SKM-1 treated with dmso at 0.1 percent for 144 hours (cell line): ENCODE measurements around the gene ANO3.
A peak's percentile ranks its signal among the peaks of the same experiment; 100 is the strongest.

Experiments
- DNase-seq: peaks from one replicate; lab custom pipeline; 2025; ENCODE audit not compliant: unreplicated experiment; lab: John Stamatoyannopoulos, UW

The ANO3 gene

GRCh38 chr11:26331911-26332571 lies at the start of gene ANO3:
ANO3 (plus strand) TSS chr11:26332130; CDS start chr11:26332276, 146 bp downstream.
- DNase-seq: peak; percentile 26

- DNase-seq: no peak
Measured at GRCh38 chr11:26283852-26284408, 48.0 kb upstream of the ANO3 start.

DNA sequence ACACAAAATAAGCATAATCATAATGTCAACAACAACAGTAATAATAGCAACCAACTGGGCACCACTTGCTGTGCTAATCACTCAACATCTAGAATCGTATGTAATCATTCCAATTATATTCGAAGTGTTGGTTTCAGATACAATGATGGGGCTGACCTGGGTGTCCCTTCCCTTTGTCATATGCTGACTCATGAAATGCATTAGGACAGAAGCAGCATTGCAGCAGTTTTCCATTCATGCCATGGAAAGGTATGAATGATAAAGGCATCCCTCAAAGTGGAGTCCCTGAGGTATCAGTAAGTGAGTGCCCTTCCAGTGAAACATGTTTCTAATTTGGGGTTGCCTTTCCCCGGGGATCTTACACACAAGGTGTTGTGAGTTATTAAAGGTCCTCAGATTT lies 46.3 kb upstream of the ANO3 start:
- DNase-seq: no peak

DNA sequence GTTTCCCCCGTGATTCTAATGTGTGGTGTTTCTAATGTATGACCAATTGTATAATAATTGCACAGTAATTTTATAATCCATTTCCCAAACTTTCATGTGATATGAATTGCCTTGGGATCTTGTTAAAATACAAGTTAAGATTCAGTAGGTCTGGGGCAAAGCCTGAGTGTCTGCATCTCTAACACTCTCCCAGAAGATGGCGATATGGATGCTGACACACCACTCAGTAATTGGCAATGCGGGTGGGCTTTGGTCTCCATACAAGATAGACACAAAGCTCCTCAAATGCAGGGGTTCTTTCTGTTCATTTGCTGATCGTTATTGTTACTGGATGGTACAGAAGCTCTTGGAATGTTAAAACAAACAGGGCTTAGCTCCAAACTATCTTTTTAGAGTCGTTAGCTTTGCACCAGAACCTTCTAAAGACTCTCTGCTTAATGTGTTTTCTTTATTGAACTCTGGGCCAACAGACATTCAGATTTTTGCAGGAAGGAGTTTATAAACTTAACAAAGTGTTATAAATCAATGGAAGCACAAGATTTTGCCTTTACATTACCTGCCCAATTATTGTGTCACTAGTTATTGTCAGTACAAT lies 45.4 kb upstream of the ANO3 start:
- DNase-seq: peak; percentile 5

- no peak for DNase-seq
Measured at GRCh38 chr11:26287067-26287518, 44.8 kb upstream of the ANO3 start.

GRCh38 chr11:26297189-26297975 lies 34.5 kb upstream of the ANO3 start:
- peak; percentile 64 for DNase-seq

GRCh38 chr11:26316372-26316771 lies 15.6 kb upstream of the ANO3 start:
- peak; percentile 53 for DNase-seq

DNA sequence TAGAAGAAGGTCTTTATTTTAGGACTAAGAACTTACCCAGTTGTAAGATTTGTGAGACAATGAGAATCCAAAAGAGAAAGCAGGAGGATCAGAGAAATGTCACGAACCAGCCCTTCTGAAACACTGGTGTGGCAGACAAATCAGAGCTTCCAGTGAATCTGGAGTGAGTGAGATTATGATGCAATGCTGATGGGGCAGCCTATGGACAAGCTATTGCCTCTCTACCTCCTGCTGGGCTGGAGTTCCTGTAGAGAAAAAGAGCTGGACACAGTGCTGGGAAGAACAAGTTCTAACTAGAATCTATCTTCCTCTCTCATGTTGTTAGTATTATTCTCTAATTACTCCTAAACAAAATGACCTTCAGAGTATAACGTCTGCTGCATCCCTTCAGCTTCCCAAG lies 12.0 kb upstream of the ANO3 start:
- DNase-seq: no peak

DNA sequence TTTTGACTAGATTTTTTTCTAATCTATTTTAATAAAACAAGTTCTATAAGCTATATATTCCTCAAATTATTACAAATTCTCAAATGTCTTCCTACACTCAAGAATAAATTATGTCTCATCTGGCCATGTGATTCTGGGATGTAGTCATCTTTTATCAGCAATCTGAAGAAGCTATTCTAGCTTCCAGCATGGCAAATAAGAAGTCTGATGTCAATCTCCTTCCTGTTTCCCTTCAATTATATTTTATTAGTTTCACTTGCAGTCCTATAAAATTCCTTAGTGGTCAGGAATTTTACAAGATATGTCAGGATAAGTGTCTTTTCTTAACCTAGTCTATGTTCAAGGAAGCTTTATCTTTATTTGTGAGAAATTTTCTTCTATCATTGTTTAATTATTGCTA lies 10.4 kb upstream of the ANO3 start:
- no peak for DNase-seq

DNA sequence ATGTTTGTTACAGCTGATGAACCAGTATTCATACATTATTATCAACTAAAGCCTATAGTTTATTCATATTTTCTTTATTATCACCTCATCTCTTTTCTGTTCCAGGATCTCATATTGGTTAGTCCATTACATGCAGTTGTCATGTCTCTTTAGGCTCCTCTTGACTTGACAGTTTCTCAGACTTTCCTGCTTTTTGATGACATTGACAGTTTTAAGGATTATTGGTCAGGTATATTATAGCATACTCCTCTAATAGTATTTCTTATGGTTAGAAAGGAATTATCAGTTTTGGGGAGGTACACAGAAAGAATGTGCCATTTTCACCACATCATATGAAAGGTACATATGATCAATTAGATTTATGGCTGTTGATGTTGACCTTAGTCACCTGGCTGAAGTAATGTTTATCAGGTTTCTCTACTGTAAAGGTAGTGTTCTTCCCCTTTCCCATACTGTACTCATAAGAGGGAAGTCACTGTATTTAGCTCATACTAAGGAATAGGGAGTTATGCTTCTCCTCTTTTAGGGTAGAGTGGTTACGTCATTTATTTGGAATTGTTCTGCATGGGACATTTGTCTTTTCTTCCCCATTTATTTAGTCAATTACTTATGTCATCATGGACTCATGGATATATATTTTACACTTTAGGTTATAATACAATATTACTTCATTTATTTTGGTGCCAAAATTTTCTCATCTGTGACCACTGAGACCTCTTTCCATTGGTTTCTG lies 9.4 kb upstream of the ANO3 start:
- DNase-seq: no peak

DNA sequence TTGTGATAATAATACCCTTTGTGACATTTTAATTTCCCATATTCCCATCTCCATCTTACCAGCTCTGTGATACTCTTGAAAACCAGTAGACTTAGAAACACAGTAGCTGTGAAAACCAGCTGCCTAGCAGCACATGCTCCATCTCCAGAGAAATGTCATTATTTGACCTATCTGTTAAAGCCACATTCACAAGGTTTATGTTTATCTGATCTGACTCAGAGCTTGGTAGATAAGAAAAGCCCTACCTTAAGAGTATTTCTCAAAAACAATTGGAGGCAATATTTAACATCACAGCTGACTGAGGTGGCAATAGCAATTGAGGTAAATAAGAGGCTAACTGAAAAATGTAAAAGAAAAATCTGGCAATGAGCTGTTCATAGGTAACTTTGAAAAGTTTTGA lies 8.1 kb upstream of the ANO3 start:
- DNase-seq: no peak

GRCh38 chr11:26324270-26324669 lies 7.7 kb upstream of the ANO3 start:
- no peak for DNase-seq

GRCh38 chr11:26326793-26327400 lies 5.0 kb upstream of the ANO3 start:
- DNase-seq: no peak

- DNase-seq: no peak
Measured at GRCh38 chr11:26329206-26329605, 2.7 kb upstream of the ANO3 start.

GRCh38 chr11:26330262-26330661 lies 1.7 kb upstream of the ANO3 start:
- DNase-seq: no peak

DNA sequence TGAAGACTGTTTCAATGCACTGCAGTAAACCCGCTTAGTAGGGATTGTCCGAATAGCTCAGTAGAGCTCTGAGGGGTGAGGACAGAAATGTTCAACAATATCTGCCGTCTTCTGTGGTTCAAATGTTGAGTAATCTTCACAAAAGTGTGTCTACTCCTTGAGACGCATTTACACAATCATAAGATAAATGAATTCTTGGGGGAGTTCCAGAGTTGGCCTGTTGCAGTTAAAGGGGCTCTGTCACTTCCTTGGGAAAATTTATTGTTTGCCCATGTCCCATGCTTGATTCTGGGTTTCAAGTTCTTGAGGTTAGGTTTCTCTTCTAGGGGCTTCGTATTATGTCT lies 614 bp downstream of the ANO3 start:
- DNase-seq: no peak

DNA sequence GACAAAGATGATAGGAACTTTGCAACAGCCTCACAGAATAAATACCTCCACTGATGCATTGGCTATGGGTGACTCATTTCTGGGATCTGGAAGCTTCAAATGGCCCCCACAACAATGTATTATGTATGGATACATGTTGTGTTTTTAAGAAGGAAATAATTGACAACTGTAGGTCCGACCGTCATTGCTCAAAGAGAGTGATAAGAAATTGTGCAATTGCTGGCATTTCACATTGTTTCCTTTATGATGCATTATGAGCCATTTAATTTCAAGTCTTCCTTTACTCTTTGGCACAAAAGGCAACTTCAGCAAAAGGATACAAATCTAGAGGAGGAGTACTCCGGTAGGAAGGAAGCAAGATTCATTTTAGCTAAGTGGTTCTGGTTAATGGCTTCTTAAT lies 2.0 kb downstream of the ANO3 start:
- DNase-seq: no peak

GRCh38 chr11:26335903-26336302 lies 4.0 kb downstream of the ANO3 start:
- no peak for DNase-seq

GRCh38 chr11:26344647-26345046 lies 12.7 kb downstream of the ANO3 start:
- DNase-seq: no peak

- DNase-seq: peak; percentile 61
Measured at GRCh38 chr11:26348776-26349175, 16.8 kb downstream of the ANO3 start.

DNA sequence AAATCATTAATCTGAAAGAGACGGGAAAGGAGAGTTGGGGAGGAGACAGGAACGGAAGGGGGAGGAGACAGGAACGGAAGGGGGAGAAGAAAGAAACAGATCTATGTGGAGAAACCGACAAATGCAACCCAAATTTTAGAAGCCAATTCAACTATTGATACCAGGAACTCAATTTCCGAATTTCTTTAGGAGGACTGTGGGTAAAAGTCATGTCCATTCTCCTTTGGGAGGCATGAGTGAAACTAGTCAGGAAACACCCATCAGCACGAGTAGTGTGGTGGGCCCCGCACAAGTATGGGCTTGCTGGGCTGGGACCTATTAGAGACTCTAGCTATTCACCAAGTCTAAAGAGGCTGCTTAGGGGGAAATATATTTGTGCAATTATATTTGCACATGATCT lies 18.1 kb downstream of the ANO3 start:
- DNase-seq: no peak
